ENCODE results near the gene C5orf47. TPM values are rescaled to one million over a fixed set of nuclear protein-coding genes. Genes with fewer than 3 reads are reported as not detected.

Gene C5orf47
- total and polyA plus RNA-seq, 8 donors = 0.04 to 0.09 (median 0.07) TPM; not detected in 4

DNA sequence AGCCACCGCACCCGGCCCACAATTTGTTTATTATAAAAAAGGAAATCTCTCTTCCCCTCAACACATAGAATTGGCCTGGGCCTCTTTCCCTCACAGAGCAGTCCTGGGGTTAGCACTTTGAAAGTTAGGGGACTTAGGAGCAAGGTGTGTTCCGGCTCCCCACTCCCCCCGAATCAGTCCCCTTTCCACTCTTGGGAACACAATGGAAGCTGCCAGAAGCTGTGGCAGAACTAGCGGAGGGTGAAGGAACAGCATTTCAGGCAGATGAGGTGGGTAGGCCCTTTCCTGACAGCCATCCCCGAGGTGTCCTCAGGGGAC, 16.4 kb upstream of the C5orf47 start:
- Histone ChIP-seq H3K36me3 (no peaks in the 10 kb centered on the region), H3K9me3 (no peaks in the 10 kb centered on the region), H3K27ac (peak overlapping the region in 2 of 4 donors; percentile 71 to 74), H3K4me1 (peaks cover 0 to 3% (median 0%) of the 10 kb centered on the region in 3 donors), H3K4me3 (peak overlapping the region in 3 of 4 donors; percentile 44 to 54 (median 45)), H3K27me3 (no peaks in the 10 kb centered on the region)
- no peak for TF ChIP-seq CTCF (IDR thresholded peaks at IDR 0.05)
- ATAC-seq (peak in 2 of 4 donors; percentile 41 to 67), DNase-seq (no peak), FAIRE-seq (no peak)
- 47% methylated on average over 6 of the region's 6 CpGs for WGBS, 2 donors
- intact Hi-C loops (cut with DNase I) = loop anchor here in 2 of 3 donors (5.0 kb wide), 2 partner anchors 340 to 355 kb away; partner anchors contain the start of gene BOD1 (in 1 of the 2)

DNA sequence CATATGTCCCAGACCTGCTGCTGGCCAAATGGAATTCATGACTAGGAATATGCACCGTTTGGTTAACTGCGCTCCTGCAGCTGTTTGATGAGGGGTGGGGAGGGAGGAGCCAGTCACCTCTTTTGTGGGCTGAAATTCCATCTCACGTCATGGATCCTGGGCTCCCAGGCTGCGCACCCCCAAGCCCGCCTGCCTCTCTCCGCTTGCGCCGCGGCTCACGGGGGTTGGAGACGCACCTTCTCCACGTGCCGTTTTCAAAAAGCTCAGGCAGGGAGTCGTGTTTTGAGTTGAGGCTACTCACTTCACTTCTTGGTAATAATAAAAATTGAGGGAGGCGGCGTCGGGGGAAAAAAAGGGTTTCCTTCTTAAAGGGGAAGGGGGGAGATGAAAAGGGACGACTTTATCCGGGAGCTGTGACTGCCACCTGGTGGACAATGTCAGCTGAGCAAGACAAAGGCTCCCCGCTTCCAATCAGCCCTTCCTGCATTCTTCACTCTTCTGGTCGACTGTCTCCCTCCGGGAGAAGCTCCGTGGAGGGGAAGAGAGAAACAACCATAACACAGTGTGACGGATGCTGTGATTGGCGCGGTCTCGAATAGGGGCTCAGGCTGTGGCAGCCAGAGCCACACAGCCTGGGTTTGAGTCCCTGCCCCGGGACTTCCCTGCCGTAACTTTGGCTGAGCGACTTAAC, 15.9 kb upstream of the C5orf47 start:
- Histone ChIP-seq H3K4me1 (peaks cover 0 to 3% (median 0%) of the 10 kb centered on the region in 3 donors), H3K27ac (peak overlapping the region in 2 of 4 donors; percentile 71 to 74), H3K4me3 (peak overlapping the region; percentile 26 to 54 (median 44)), H3K27me3 (no peaks in the 10 kb centered on the region), H3K36me3 (no peaks in the 10 kb centered on the region), H3K9me3 (no peaks in the 10 kb centered on the region)
- intact Hi-C loops (cut with DNase I) = loop anchor here in 2 of 3 donors (5.0 kb wide), 2 partner anchors 341 to 356 kb away; partner anchors contain the start of gene BOD1 (in 1 of the 2)
- peak; percentile 83 to 89 (median 86) for DNase-seq
- no peak for FAIRE-seq
- peak; percentile 77 to 85 (median 80) for TF ChIP-seq CTCF (IDR thresholded peaks at IDR 0.05)
- WGBS, 2 donors = 2 to 4% methylated on average over 30 of the region's 30 CpGs
- ATAC-seq = peak; percentile 92 to 97 (median 95)

DNA sequence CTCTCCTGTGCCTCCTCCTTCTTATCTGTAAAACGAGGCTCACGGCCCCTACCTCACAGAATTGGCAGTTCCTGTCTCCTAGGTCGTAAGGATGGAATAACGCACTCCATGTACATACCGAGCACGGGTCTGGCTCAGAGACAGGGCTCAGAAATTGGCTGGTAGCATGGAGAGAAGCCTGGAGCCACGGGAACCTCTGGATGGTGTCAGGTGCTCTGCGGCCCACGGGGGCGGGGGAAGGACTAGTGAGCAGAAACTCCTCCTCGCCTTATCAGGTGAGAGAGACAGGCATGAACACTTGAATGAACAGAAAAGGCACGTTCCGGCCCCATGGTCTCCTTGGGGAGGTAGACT, 15.4 kb upstream of the C5orf47 start:
- no peaks in the 10 kb centered on the region for H3K36me3 ChIP-seq
- FAIRE-seq (no peak), ATAC-seq (peak; percentile 80 to 86 (median 84)), DNase-seq (peak; percentile 64 to 82 (median 72))
- no peaks in the 10 kb centered on the region for H3K27me3 ChIP-seq
- peak overlapping the region; percentile 26 to 54 (median 44) for H3K4me3 ChIP-seq
- intact Hi-C loops (cut with DNase I) = loop anchor here in 2 of 3 donors (5.0 kb wide), 2 partner anchors 341 to 356 kb away; partner anchors contain the start of gene BOD1 (in 1 of the 2)
- no peak for TF ChIP-seq CTCF (IDR thresholded peaks at IDR 0.05)
- H3K4me1 ChIP-seq = peaks cover 0 to 3% (median 0%) of the 10 kb centered on the region in 3 donors
- H3K9me3 ChIP-seq = no peaks in the 10 kb centered on the region
- peak overlapping the region in 2 of 4 donors; percentile 71 to 74 for H3K27ac ChIP-seq
- WGBS, 2 donors = 1 to 3% methylated on average over 13 of the region's 13 CpGs

DNA sequence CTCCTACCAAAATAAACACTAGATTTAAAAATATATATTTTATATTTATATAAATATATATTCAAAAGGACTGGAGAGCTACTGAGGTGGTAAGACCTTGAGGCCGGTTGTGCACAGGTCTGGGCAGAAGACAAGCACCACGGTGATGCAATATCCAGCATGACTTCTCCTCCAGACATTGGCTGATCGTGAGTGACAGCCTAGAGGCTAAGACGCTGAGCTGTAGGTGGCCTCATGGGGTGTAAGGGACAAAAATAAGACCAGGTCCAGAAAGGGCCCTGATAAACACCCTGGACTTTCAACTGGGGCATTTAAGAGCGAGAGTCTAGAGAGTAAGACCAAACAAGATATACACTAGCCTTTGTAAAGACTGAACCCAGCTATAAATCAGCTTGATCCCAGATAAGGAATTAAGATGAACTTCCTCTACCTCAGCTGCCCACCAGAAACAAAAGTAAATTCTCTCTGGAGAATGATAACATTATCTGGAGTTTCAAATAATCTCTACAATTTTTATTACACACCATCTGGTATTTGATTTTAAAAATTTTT, 14.2 kb upstream of the C5orf47 start:
- DNase-seq = no peak
- 67 to 75% methylated on average over 5 of the region's 5 CpGs for WGBS, 2 donors
- TF ChIP-seq CTCF (IDR thresholded peaks at IDR 0.05) = no peak
- no peaks in the 10 kb centered on the region for H3K36me3 ChIP-seq
- no peak overlapping the region for H3K4me3 ChIP-seq
- no peak for ATAC-seq
- intact Hi-C loops (cut with DNase I) = loop anchor here in 2 of 3 donors (5.0 kb wide), 2 partner anchors 342 to 357 kb away; partner anchors contain the start of gene BOD1 (in 1 of the 2)
- no peaks in the 10 kb centered on the region for H3K9me3 ChIP-seq
- H3K27me3 ChIP-seq = no peaks in the 10 kb centered on the region
- no peak for FAIRE-seq
- no peak overlapping the region for H3K27ac ChIP-seq
- peaks cover 0 to 3% (median 0%) of the 10 kb centered on the region in 3 donors for H3K4me1 ChIP-seq

Data from pancreas (tissue), 10 donors.